Neural cell (in vitro differentiated cells): Measurements from ENCODE around the gene WDR81. TPM values are rescaled to one million over a fixed set of nuclear protein-coding genes. Genes with fewer than 3 reads are reported as not detected.

Experiments
- H2AFZ ChIP-seq: fragments of 200-600, 300-800 bp; sonication (generic), shearing (Covaris generic); 2 replicates; pipeline ENCODE4 v1.6.0; 2014; ENCODE audit warnings: low read depth, mild to moderate bottlenecking, antibody characterized with exemption, low read length, moderate library complexity
- H3F3A ChIP-seq: fragments of 200-600 bp; shearing (Covaris generic); 2 replicates; pipeline ENCODE4 v1.6.1; 2016; ENCODE audit warnings: mild to moderate bottlenecking, moderate library complexity, mixed read lengths, antibody characterized with exemption, low read length; ENCODE audit not compliant: insufficient read depth, poor library complexity, severe bottlenecking
- H3K27ac ChIP-seq: fragments of 200-600, 300-800 bp; sonication (generic), shearing (Covaris generic); 2 replicates; pipeline ENCODE4 v1.5.1; 2014; ENCODE audit warnings: mild to moderate bottlenecking, low read length, moderate library complexity
- H3K27me3 ChIP-seq: fragments of 300-800, 200-600 bp; sonication (generic), shearing (Covaris generic); 2 replicates; pipeline ENCODE4 v1.6.0; 2014; ENCODE audit warnings: mild to moderate bottlenecking, low read depth, low read length, moderate library complexity; ENCODE audit not compliant: insufficient read depth
- H3K36me3 ChIP-seq: fragments of 300-800, 200-600 bp; sonication (generic), shearing (Covaris generic); 2 replicates; pipeline ENCODE4 v1.5.1; 2014; ENCODE audit warnings: mild to moderate bottlenecking, antibody characterized with exemption, low read length, moderate library complexity; ENCODE audit not compliant: insufficient read depth
- H3K4me2 ChIP-seq: fragments of 300-800, 200-600 bp; sonication (generic), shearing (Covaris generic); 2 replicates; pipeline ENCODE4 v1.6.0; 2014; ENCODE audit warnings: mild to moderate bottlenecking, low read length
- H3K4me3 ChIP-seq: fragments of 300-800, 200-600 bp; sonication (generic), shearing (Covaris generic); 2 replicates; pipeline ENCODE4 v1.5.1; 2014; ENCODE audit warnings: mild to moderate bottlenecking, low read length, moderate library complexity
- H3K79me2 ChIP-seq: fragments of 200-600 bp; shearing (Covaris generic); replicated peaks from 2 replicates; pipeline ENCODE4 v1.6.0; 2014; ENCODE audit warnings: mild to moderate bottlenecking, low read length, moderate library complexity; ENCODE audit not compliant: insufficient read depth
- H3K9ac ChIP-seq: fragments of 300-800, 200-600 bp; sonication (generic), shearing (Covaris generic); 2 replicates; pipeline ENCODE4 v1.6.1; 2016; ENCODE audit warnings: mild to moderate bottlenecking, low read length, mixed read lengths
- H3K9me2 ChIP-seq: fragments of 200-600 bp; shearing (Covaris generic); 2 replicates; pipeline ENCODE4 v1.6.1; 2016; ENCODE audit warnings: mild to moderate bottlenecking, low read length, mixed read lengths; ENCODE audit not compliant: insufficient read depth
- H3K9me3 ChIP-seq: fragments of 200-600, 300-800 bp; sonication (generic), shearing (Covaris generic); 2 replicates; pipeline ENCODE4 v1.6.1; 2016; ENCODE audit warnings: mild to moderate bottlenecking, mixed run types, low read length, moderate library complexity, mixed read lengths
- H4K20me1 ChIP-seq: fragments of 200-600 bp; shearing (Covaris generic); 2 replicates; pipeline ENCODE4 v1.6.1; 2016; ENCODE audit warnings: mild to moderate bottlenecking, mixed run types; ENCODE audit not compliant: insufficient read depth
- EP300 ChIP-seq: fragments of 450-650 bp; conservative IDR thresholded peaks from 2 replicates; pipeline ENCODE4 v1.6.1; 2014; ENCODE audit warnings: antibody characterized with exemption, mild to moderate bottlenecking, moderate library complexity; ENCODE audit not compliant: poor library complexity, severe bottlenecking
- EZH2 ChIP-seq: fragments of 200-600, 300-800 bp; shearing (Covaris generic), sonication (generic); IDR thresholded peaks from 2 replicates; pipeline ENCODE4 v1.6.1; 2014; ENCODE audit warnings: antibody characterized with exemption, low read length, borderline replicate concordance, mild to moderate bottlenecking; ENCODE audit not compliant: insufficient read depth, poor library complexity, severe bottlenecking
- MXI1 ChIP-seq: fragments of 450-650 bp; conservative IDR thresholded peaks from 2 replicates; pipeline ENCODE4 v1.6.1; 2014; ENCODE audit warnings: antibody characterized with exemption, mild to moderate bottlenecking; ENCODE audit not compliant: poor library complexity, severe bottlenecking
- POLR2AphosphoS5 ChIP-seq: IDR thresholded peaks from 2 replicates; pipeline ENCODE4 v1.6.1; 2012
- RAD21 ChIP-seq: fragments of 450-650 bp; conservative IDR thresholded peaks from 2 replicates; pipeline ENCODE4 v1.6.1; 2014; ENCODE audit warnings: antibody characterized with exemption, mild to moderate bottlenecking, moderate library complexity
- REST ChIP-seq: IDR thresholded peaks from 2 replicates; pipeline ENCODE4 v1.6.1; 2012; ENCODE audit warnings: borderline replicate concordance
- SMC3 ChIP-seq: fragments of 450-650 bp; conservative IDR thresholded peaks from 2 replicates; pipeline ENCODE4 v1.6.1; 2014; ENCODE audit warnings: antibody characterized with exemption, mild to moderate bottlenecking, moderate library complexity; ENCODE audit not compliant: poor library complexity
- TAF1 ChIP-seq: IDR thresholded peaks from 2 replicates; pipeline ENCODE4 v1.6.1; 2012; ENCODE audit warnings: low read depth
- polyA plus RNA-seq: library from polyadenylated mRNA; depleted of rRNA; stranded (reverse); fragments of >200 nt; gene quantifications from 2 replicates; pipeline ENCODE4 v1.2.3, GENCODE V29; 2014
- TF ChIP-seq, protein P1 (sequence below): fragments of 450-650 bp; IDR thresholded peaks from 2 replicates; pipeline ENCODE4 v1.5.1; 2014; ENCODE audit warnings: antibody characterized with exemption, mild to moderate bottlenecking, moderate library complexity; ENCODE audit not compliant: poor library complexity, severe bottlenecking

The WDR81 gene
- polyA plus RNA-seq, 1 donor from 2014 or later = 5.4 TPM

DNA sequence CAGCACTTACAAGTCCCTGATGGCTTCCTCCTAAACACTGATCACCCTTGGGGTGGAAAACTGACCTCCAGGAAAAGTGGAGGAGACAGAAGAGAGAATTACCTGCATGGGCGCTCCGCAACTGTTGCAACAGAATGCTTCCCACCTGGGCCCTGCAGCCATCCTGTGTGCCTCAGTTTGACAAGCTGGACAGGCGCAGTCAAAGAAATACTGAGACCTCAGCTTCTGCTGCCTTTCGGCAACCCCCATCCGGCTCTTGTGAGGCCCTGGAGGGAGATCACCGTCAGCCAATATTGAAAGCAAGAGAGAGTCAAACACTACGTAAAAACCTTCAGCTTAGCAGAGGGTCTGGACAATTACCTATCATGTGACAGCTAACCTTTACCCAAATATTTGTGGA is 62.2 kb downstream of the WDR81 start:
- no peak overlapping the region for H3K4me3 ChIP-seq
- no peak overlapping the region for H3K9ac ChIP-seq
- no peaks in the 10 kb centered on the region for H3F3A ChIP-seq
- H3K9me3 ChIP-seq = no peaks in the 10 kb centered on the region
- H4K20me1 ChIP-seq = no peaks in the 10 kb centered on the region
- no peaks in the 10 kb centered on the region for H3K36me3 ChIP-seq
- H3K27ac ChIP-seq = no peak overlapping the region
- H3K27me3 ChIP-seq = no peaks in the 10 kb centered on the region
- H3K79me2 ChIP-seq = no peaks in the 10 kb centered on the region
- TF ChIP-seq RAD21 = no peak
- TF ChIP-seq TAF1 = no peak
- no peak for TF ChIP-seq EZH2
- TF ChIP-seq, protein P1, sequence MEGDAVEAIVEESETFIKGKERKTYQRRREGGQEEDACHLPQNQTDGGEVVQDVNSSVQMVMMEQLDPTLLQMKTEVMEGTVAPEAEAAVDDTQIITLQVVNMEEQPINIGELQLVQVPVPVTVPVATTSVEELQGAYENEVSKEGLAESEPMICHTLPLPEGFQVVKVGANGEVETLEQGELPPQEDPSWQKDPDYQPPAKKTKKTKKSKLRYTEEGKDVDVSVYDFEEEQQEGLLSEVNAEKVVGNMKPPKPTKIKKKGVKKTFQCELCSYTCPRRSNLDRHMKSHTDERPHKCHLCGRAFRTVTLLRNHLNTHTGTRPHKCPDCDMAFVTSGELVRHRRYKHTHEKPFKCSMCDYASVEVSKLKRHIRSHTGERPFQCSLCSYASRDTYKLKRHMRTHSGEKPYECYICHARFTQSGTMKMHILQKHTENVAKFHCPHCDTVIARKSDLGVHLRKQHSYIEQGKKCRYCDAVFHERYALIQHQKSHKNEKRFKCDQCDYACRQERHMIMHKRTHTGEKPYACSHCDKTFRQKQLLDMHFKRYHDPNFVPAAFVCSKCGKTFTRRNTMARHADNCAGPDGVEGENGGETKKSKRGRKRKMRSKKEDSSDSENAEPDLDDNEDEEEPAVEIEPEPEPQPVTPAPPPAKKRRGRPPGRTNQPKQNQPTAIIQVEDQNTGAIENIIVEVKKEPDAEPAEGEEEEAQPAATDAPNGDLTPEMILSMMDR = no peak
- no peak for TF ChIP-seq REST
- TF ChIP-seq EP300 = no peak
- TF ChIP-seq MXI1 = no peak
- no peak for TF ChIP-seq SMC3
- no peak for TF ChIP-seq POLR2AphosphoS5
- H3K9me2 ChIP-seq = no peaks in the 10 kb centered on the region
- H2AFZ ChIP-seq = no peak overlapping the region
- H3K4me2 ChIP-seq = no peak overlapping the region

GRCh38 chr17:1787301-1787902 is 62.9 kb downstream of the WDR81 start:
- no peak overlapping the region for H3K4me3 ChIP-seq
- no peak for TF ChIP-seq EP300
- no peak for TF ChIP-seq MXI1
- TF ChIP-seq, protein P1 = no peak
- TF ChIP-seq RAD21 = no peak
- TF ChIP-seq EZH2 = no peak
- TF ChIP-seq TAF1 = no peak
- no peak for TF ChIP-seq POLR2AphosphoS5
- no peak for TF ChIP-seq REST
- TF ChIP-seq SMC3 = no peak
- no peaks in the 10 kb centered on the region for H4K20me1 ChIP-seq
- no peaks in the 10 kb centered on the region for H3K9me3 ChIP-seq
- H3F3A ChIP-seq = no peaks in the 10 kb centered on the region
- no peaks in the 10 kb centered on the region for H3K79me2 ChIP-seq
- H3K9me2 ChIP-seq = no peaks in the 10 kb centered on the region
- no peak overlapping the region for H3K9ac ChIP-seq
- H3K27me3 ChIP-seq = no peaks in the 10 kb centered on the region
- no peaks in the 10 kb centered on the region for H3K36me3 ChIP-seq
- H3K4me2 ChIP-seq = no peak overlapping the region
- H2AFZ ChIP-seq = no peak overlapping the region
- no peak overlapping the region for H3K27ac ChIP-seq
